H9 (cell line): ENCODE results near the gene PARP12. TPM values are rescaled to one million over a fixed set of nuclear protein-coding genes. Genes with fewer than 3 reads are reported as not detected.

ENCODE experiments used
- DNase-seq: peaks from one replicate; pipeline ENCODE4 v3.0.0-alpha.2; 2017
- H2AFZ ChIP-seq: one replicate; pipeline ENCODE4 v1.6.1; 2013; ENCODE audit warnings: mild to moderate bottlenecking, low read length, control low read depth, moderate library complexity
- H2AK5ac ChIP-seq: 2 replicates; pipeline ENCODE4 v1.6.1; 2013; ENCODE audit warnings: low read length, control low read depth, mixed read lengths; ENCODE audit not compliant: insufficient read length
- H2BK120ac ChIP-seq: one replicate; pipeline ENCODE4 v1.6.1; 2013; ENCODE audit warnings: low read depth, mild to moderate bottlenecking, low read length, control low read depth, inconsistent platforms; ENCODE audit not compliant: poor library complexity, severe bottlenecking
- H2BK12ac ChIP-seq: 2 replicates; pipeline ENCODE4 v1.6.1; 2013; ENCODE audit warnings: low read length, control low read depth, mixed read lengths, low read depth; ENCODE audit not compliant: insufficient read length
- H2BK15ac ChIP-seq: 2 replicates; pipeline ENCODE4 v1.6.1; 2013; ENCODE audit warnings: low read depth, low read length, control low read depth
- H2BK20ac ChIP-seq: one replicate; pipeline ENCODE4 v1.6.1; 2013; ENCODE audit warnings: low read depth, mild to moderate bottlenecking, low read length, control low read depth, inconsistent platforms; ENCODE audit not compliant: poor library complexity, severe bottlenecking
- H2BK5ac ChIP-seq: 2 replicates; pipeline ENCODE4 v1.6.1; 2013; ENCODE audit warnings: low read length, control low read depth, mixed read lengths; ENCODE audit not compliant: insufficient read length
- H3K14ac ChIP-seq: 2 replicates; pipeline ENCODE4 v1.6.1; 2013; ENCODE audit warnings: low read length, control low read depth; ENCODE audit not compliant: insufficient read depth
- H3K18ac ChIP-seq: 2 replicates; pipeline ENCODE4 v1.6.1; 2013; ENCODE audit warnings: low read depth, mild to moderate bottlenecking, mixed read lengths, low read length, control low read depth; ENCODE audit not compliant: insufficient read length
- H3K23ac ChIP-seq: 2 replicates; pipeline ENCODE4 v1.6.1; 2013; ENCODE audit warnings: low read length, control low read depth, mixed read lengths, low read depth; ENCODE audit not compliant: insufficient read length
- H3K23me2 ChIP-seq: 2 replicates; pipeline ENCODE4 v1.6.1; 2013; ENCODE audit warnings: low read depth, mild to moderate bottlenecking, mixed read lengths, low read length, control low read depth; ENCODE audit not compliant: insufficient read length, poor library complexity, severe bottlenecking
- H3K27ac ChIP-seq: 2 replicates; pipeline ENCODE4 v1.5.1; 2013; ENCODE audit warnings: low read length, control low read depth, mixed read lengths, low read depth; ENCODE audit not compliant: insufficient read length
- H3K27me3 ChIP-seq: 2 replicates; pipeline ENCODE4 v1.6.1; 2013; ENCODE audit warnings: low read length, control low read depth, inconsistent platforms; ENCODE audit not compliant: insufficient read depth
- H3K4ac ChIP-seq: 2 replicates; pipeline ENCODE4 v1.6.1; 2013; ENCODE audit warnings: low read depth, mild to moderate bottlenecking, control low read depth, inconsistent platforms, low read length, moderate library complexity
- H3K4me1 ChIP-seq: 2 replicates; pipeline ENCODE4 v1.6.1; 2013; ENCODE audit warnings: low read length, control low read depth, inconsistent platforms; ENCODE audit not compliant: insufficient read depth
- H3K4me2 ChIP-seq: 2 replicates; pipeline ENCODE4 v1.6.1; 2013; ENCODE audit warnings: low read length, control low read depth, mixed read lengths; ENCODE audit not compliant: insufficient read length, insufficient read depth
- H3K56ac ChIP-seq: 2 replicates; pipeline ENCODE4 v1.6.1; 2013; ENCODE audit warnings: low read depth, mild to moderate bottlenecking, mixed read lengths, low read length, control low read depth; ENCODE audit not compliant: insufficient read length
- H3K79me1 ChIP-seq: 2 replicates; pipeline ENCODE4 v1.6.1; 2013; ENCODE audit warnings: low read depth, mild to moderate bottlenecking, moderate library complexity, low read length, control low read depth, inconsistent platforms; ENCODE audit not compliant: insufficient read depth, poor library complexity, severe bottlenecking
- H3K79me2 ChIP-seq: 2 replicates; pipeline ENCODE4 v1.6.1; 2013; ENCODE audit warnings: low read length, control low read depth, inconsistent platforms; ENCODE audit not compliant: insufficient read depth
- H3K9ac ChIP-seq: 2 replicates; pipeline ENCODE4 v1.6.1; 2013; ENCODE audit warnings: low read length, control low read depth, mixed read lengths; ENCODE audit not compliant: insufficient read length; ENCODE audit errors: extremely low read depth
- H3K9me3 ChIP-seq: one replicate; pipeline ENCODE4 v1.6.1; 2013; ENCODE audit warnings: low read depth, low read length, inconsistent platforms; ENCODE audit not compliant: control insufficient read depth
- H3T11ph ChIP-seq: one replicate; pipeline ENCODE4 v1.6.1; 2013; ENCODE audit warnings: mild to moderate bottlenecking, low read length, control low read depth, inconsistent platforms
- H4K20me1 ChIP-seq: one replicate; pipeline ENCODE4 v1.6.1; 2013; ENCODE audit not compliant: control insufficient read depth, insufficient read length, insufficient read depth
- H4K5ac ChIP-seq: 2 replicates; pipeline ENCODE4 v1.6.1; 2013; ENCODE audit warnings: low read depth, mild to moderate bottlenecking, mixed read lengths, low read length, control low read depth; ENCODE audit not compliant: insufficient read length
- H4K8ac ChIP-seq: replicated peaks from 2 replicates; pipeline ENCODE4 v1.6.1; 2013; ENCODE audit warnings: low read length, control low read depth, mixed read lengths, low read depth; ENCODE audit not compliant: insufficient read length
- H4K91ac ChIP-seq: 2 replicates; pipeline ENCODE4 v1.6.1; 2013; ENCODE audit warnings: low read depth, mild to moderate bottlenecking, moderate library complexity, mixed read lengths, low read length, control low read depth; ENCODE audit not compliant: insufficient read length
- H3K27ac Mint-ChIP-seq, 3 experiments: 2 replicates in 2 of 3; 3 replicates in 1 of 3; pipeline ENCODE4 v1.8.0; 2020 to 2021; ENCODE audit warnings: mixed read lengths in 3 of 3, mild to moderate bottlenecking in 1 of 3, moderate library complexity in 1 of 3
- H3K27me3 Mint-ChIP-seq: 2 replicates; pipeline ENCODE4 v1.8.0; 2021; ENCODE audit warnings: low read depth, mild to moderate bottlenecking, moderate library complexity, mixed read lengths
- H3K36me3 Mint-ChIP-seq, 3 experiments: 2 replicates in 2 of 3; 3 replicates in 1 of 3; pipeline ENCODE4 v1.8.0; 2020 to 2021; ENCODE audit warnings: low read depth in 3 of 3, mixed read lengths in 3 of 3; ENCODE audit not compliant: insufficient read depth in 1 of 3
- H3K4me1 Mint-ChIP-seq, 2 experiments: 2 replicates each; pipeline ENCODE4 v1.8.0; 2020; ENCODE audit warnings: mixed read lengths in 2 of 2
- H3K4me3 Mint-ChIP-seq, 2 experiments: 2 replicates in 1 of 2; 3 replicates in 1 of 2; pipeline ENCODE4 v1.8.0; 2020 to 2021; ENCODE audit warnings: mild to moderate bottlenecking in 2 of 2, mixed read lengths in 2 of 2, moderate library complexity in 1 of 2
- H3K9me3 Mint-ChIP-seq, 2 experiments: 2 replicates in 1 of 2; 3 replicates in 1 of 2; pipeline ENCODE4 v1.8.0; 2020; ENCODE audit warnings: mild to moderate bottlenecking in 2 of 2, mixed read lengths in 2 of 2, moderate library complexity in 1 of 2
- WGBS: extraction: QIAGEN DNeasy Blood & Tissue Kit; methylation state at CpG from one replicate; pipeline ENCODE4 v1.1.7; 2013; ENCODE audit warnings: missing lambda C conversion rate, low lambda C conversion rate, mixed read lengths; ENCODE audit not compliant: insufficient read length; ENCODE audit errors: extremely low coverage; 5-methylcytosine and 5-hydroxymethylcytosine counted together
- total RNA-seq: library from RNA; stranded (reverse); gene quantifications from 2 replicates; pipeline ENCODE4 v1.2.1, GENCODE V29; 2021
- TF ChIP-seq, protein P1 (sequence below): fragments of 200-600 bp; sonication (generic); conservative IDR thresholded peaks from 3 replicates; pipeline ENCODE4 v1.8.0; 2021; ENCODE audit warnings: antibody characterized with exemption, mild to moderate bottlenecking

The PARP12 gene
- total RNA-seq, 1 experiment from 2014 or later: 11.8 TPM

DNA sequence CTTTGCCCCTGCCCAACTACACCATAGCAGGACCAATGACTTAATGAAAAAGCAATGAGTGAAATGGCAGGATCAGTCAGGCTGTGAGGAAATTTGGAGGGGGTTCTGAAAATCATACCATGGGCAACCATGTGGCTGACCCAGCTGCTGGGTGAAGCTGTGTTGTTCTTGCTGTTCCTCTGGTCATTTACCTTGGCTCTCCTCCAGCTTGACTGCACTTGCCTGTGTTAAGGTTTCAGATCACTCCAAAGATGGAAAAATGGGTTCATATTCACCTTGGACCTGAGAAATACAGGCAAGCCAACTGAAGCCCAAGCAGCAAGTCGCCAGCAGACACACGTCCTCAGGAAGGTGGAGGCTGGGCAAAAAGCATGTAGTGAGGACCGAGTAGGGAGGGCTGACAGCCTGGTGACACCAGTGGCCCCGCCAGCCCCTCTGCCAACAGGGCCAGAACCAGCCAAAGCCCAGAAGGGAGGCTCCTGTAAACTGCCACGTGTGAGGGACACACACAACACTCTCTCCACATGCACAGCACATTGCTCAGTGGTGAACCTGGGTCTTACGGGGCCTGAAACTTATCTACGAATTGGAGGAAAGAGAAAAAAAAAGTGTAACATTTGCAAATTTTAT lies 40.1 kb downstream of the PARP12 start:
- Histone ChIP-seq H3K4me2 (no peak overlapping the region), H3K27ac (no peak overlapping the region), H3K79me1 (no peaks in the 10 kb centered on the region), H4K20me1 (no peaks in the 10 kb centered on the region), H2BK5ac (no peak overlapping the region), H3K4ac (no peak overlapping the region), H3K9me3 (no peaks in the 10 kb centered on the region), H2BK12ac (no peak overlapping the region), H2BK15ac (no peak overlapping the region), H3K79me2 (no peaks in the 10 kb centered on the region), H4K91ac (no peak overlapping the region), H3T11ph (no peak overlapping the region), H3K18ac (no peak overlapping the region), H4K8ac (no peak overlapping the region), H3K9ac (no peak overlapping the region), H2BK20ac (no peak overlapping the region), H3K23ac (no peak overlapping the region), H4K5ac (no peak overlapping the region), H2BK120ac (no peak overlapping the region), H3K4me1 (no peaks in the 10 kb centered on the region), H3K56ac (no peak overlapping the region), H3K27me3 (no peaks in the 10 kb centered on the region), H3K14ac (no peak overlapping the region), H3K23me2 (no peaks in the 10 kb centered on the region), H2AFZ (no peak overlapping the region), H2AK5ac (no peak overlapping the region)
- H3K36me3 Mint-ChIP-seq: peaks cover 0 to 4% (median 0%) of the 10 kb centered on the region in 3 experiments; a peak in 1 of 7 replicates
- no peaks in the 10 kb centered on the region for H3K27me3 Mint-ChIP-seq
- H3K9me3 Mint-ChIP-seq: no peaks in the 10 kb centered on the region
- DNase-seq: no peak
- H3K27ac Mint-ChIP-seq: no peak overlapping the region
- TF ChIP-seq, protein P1, sequence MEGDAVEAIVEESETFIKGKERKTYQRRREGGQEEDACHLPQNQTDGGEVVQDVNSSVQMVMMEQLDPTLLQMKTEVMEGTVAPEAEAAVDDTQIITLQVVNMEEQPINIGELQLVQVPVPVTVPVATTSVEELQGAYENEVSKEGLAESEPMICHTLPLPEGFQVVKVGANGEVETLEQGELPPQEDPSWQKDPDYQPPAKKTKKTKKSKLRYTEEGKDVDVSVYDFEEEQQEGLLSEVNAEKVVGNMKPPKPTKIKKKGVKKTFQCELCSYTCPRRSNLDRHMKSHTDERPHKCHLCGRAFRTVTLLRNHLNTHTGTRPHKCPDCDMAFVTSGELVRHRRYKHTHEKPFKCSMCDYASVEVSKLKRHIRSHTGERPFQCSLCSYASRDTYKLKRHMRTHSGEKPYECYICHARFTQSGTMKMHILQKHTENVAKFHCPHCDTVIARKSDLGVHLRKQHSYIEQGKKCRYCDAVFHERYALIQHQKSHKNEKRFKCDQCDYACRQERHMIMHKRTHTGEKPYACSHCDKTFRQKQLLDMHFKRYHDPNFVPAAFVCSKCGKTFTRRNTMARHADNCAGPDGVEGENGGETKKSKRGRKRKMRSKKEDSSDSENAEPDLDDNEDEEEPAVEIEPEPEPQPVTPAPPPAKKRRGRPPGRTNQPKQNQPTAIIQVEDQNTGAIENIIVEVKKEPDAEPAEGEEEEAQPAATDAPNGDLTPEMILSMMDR: no peak
- no peaks in the 10 kb centered on the region for H3K4me1 Mint-ChIP-seq
- WGBS: no CpG with 5 or more reads among the region's 7 CpGs
- H3K4me3 Mint-ChIP-seq: no peak overlapping the region
